Fibroblast of skin of right biceps (primary cell): ENCODE results near the gene COP1.
A peak's percentile ranks its signal among the peaks of the same experiment; 100 is the strongest.
"Not testable (repeated sequence)": the region's sequence is repeated elsewhere in the genome, so short reads cannot be mapped to it uniquely, and the experiment has no call there.

Source experiments
- DNase-seq: peaks from one replicate; pipeline ENCODE4 v3.0.0-alpha.2; 2013

Gene COP1

DNA sequence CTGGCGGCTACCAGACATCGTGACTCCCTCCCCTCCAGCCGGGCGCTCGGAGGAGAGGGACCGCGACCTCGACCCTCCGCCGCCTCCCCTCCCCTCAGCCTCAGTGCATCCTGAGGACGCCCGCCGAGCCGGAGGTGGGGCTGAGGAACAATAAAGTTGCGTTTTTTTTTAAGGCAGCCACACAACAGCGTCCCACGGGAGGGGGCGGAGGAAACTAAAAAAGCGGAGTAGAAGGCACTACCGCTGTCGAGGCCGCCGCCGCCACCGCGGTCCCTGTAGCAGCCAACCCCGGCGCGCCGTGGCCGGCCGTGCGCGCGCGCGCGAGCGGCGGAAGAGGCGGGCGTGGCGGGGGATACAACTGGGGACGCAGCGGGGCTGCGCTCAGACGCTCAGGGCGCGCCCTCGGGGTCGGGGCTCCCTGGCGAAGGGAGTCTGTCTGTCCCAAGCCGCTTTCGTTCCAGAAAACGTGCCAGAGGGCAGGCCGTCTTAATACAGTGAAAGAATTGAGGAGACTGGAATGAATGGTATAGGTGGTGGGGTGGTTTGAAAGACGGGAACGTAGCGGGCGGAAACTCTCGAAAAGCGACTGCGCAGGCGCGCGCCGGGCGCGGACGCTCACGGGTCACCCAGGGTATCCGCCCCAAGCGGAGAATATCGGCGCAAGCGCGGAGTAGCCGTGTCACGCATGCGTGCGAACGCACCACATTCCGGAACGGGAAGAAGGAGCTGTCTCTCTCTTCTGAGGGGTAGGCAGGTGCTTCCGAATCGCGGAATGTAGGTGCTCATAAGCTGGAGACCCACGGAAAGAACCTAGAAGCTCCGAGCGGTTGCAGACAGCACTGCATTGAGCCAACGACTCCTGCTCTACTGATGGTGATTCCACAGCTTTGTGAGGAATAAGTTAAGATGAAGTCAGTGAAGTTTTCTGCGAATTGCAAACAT lies at the start of gene COP1:
COP1 (minus strand) TSS at position 326 of the 942 bp plus-strand sequence; CDS start at position 18, 308 bp downstream.
- DNase-seq = peak; percentile 94

DNA sequence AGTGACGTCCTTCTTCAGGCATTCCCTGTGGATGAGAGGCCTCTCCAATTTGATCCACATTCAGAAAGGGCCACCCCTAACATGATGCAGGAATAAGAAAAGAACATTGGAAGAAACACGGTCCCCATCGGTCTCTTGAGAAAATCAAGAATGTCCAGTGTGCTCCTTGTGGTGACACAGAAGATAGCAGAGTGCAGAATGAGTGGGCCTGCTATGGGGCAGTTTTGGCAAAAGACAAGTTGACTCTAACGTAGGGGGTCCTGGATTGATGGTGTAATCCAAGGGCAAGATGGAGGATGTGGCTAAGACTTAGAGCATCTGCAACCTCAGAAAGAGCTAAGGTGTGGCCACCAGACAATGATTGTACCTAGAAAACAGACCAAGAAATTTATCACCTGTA lies 45.1 kb upstream of the COP1 start:
- no peak for DNase-seq

DNA sequence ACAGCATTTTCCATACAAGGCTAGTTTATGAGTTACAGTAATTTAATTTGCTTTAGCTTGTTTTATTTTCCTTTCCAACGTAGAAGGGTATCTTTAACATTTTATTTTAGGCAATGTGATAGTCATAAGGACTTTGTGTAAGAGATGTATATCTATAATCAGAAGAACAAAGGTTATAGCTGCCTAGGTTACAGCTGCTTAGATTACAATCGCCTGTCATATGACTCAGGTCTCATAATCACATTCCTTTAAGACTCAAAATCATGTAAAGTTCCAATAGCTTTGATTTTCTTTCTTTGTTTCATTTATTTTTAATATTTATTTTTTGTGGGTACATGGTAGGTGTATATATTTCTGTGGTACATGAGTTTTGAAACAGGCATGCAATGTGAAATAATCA lies 37.8 kb upstream of the COP1 start:
- no peak for DNase-seq

DNA sequence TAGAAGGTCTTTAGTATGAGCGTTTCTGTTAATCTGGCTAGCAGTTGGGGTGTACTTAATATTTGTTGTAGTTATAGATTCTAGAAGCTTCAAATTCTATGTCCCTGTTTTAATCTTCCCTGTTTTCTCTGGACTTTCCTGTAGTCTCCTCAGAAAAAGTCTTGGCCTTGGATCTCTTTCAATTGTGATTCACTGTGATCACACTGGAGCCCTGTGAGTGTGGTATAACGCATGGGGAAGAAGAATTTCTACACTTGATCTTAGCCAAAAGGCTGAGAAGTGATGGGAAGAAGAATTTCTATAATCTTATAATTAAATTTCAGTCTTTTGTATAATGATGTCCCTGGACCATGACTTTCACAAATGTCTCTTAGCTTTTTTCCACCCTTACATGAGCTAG lies 36.7 kb upstream of the COP1 start:
- DNase-seq = peak; percentile 49

DNA sequence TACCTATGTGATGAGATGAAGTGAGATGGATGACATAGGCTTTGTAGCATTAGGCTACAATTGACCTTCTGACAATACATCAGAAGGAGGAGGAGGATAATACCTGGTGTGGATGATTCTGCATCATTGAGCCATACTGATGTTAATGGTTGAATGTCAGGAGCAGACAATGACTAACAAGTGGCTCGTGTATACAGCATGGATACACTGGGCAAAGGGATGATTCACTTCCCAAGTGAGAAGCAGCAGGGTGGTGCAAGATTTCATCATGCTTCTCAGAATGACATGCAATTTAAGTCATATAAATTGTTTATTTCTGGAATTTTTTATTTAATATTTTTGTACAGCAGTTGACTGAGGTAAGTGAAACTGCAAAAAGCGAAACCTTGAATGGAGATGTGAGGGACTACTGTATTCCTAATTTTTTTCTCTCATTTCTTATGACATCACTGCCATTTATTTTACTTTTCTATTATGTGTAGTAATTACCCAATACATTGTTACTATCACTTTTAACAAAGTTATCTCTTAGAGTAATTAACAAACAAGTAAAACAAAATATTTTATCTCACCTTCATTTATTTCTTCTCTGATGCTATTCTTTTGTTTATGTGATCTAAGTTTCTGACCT lies 34.4 kb upstream of the COP1 start:
- DNase-seq = peak; percentile 90

DNA sequence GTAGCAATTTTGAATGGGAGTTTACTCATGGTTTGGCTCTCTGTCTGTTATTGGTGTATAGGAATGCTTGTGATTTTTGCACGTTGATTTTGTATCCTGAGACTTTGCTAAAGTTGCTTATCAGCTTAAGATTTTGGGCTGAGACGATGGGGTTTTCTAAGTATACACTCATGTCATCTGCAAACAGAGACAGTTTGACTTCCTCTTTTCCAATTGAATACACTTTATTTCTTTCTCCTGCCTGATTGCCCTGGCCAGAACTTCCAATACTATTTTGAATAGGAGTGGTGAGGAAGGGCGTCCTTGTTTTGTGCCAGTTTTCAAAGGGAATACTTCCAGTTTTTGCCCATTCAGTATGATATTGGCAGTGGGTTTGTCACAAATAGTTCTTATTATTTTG lies 26.6 kb upstream of the COP1 start:
- DNase-seq = not testable (repeated sequence)

DNA sequence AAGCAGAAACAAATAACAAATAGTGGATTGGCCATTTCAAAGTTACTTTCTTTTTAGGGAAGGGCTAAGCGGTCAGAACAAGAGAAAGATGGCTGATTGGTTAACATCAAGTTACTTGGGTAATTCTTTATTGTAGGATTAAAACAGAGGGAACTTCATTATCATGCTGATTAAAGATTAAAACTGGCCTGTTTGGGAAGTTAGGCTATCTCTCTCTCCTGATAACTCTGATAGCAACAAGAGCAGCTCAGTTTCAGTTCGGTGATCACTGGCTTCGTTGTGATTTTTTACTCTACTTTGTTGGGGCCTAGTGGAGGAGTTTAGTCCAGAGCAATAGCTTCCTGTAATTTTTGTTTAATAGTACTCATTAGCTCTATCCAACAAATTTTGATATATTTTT lies 20.5 kb upstream of the COP1 start:
- DNase-seq = no peak

DNA sequence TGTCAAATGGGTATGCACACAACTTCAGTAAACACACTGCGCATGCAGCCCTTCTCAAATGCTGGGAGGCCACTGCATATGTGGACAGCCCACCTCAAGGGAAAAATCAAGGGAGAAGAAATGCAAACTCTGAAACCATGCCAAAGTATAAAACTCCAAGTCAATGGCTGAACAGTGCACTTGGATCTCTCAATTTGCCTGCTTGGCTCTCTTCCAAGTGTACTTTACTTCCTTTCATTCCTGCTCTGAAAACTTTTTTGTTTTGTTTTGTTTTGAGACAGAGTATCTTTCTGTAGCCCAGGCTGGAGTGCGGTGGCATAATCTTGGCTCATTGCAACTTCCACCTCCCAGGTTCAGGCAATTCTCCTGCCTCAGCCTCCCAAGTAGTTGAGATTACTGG lies 18.8 kb upstream of the COP1 start:
- DNase-seq = no peak

DNA sequence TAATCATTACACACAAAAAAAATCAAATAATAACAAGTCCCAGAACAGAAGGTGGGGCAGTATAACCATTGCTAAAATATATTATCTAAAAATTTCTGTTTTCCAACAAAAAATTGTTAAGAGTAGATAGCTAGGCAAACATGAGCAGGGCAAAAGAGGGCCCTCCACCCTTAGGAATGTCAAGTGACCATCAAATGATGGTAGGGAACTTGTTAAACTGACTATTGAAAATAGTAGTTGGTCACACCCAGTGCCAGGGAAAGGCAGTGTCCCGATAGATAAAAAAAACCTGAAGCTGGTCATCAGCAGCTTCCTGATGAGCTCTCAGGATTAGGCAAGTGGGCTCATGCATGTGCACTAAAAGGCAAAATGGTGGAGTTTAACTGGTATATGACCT lies 18.4 kb upstream of the COP1 start:
- DNase-seq = no peak

DNA sequence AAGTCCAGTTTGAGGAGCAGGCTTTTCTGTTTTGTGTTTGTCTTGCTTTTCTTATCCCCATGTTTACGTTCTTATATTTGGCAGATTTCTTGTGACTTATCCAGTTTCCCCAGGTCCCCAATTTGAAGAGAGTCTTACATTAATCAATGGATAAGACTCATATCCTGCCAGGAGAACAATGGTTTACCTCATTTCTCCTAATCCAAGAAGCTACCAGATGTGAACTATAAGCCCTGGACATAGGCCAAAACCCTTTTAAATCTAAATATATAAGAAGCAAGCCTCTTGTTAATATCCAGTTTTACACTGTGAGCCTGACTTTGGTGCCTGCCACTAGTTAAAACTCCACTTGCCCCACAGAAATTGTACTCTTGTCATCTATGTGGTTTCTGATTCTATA lies 15.1 kb upstream of the COP1 start:
- DNase-seq = no peak

DNA sequence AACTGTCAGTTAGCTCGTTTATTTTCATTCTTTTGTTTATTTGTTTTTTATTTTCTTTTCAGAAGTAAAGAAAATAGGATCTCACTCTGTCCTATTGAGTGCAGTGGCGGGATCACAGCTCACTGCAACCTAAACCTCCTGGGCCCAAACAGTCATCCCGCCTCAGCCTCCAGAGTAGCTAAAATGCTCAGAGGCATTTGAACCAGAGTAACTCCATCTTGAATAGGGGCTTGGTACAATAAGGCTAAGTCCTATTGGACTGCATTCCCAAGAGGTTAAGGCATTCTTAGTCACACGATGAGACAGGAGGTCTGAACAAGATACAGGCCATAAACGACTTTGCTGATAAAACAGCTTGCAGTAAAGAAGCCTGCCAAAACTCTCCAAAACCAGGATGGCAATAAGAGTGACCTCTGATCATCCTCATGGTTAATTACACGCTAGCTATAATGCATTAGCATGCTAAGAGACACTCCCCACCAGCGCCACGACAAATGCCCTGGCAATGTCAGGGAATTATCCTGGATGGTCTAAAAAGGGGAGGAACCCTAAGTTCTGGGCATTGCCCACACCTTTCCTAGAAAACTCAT lies 13.1 kb upstream of the COP1 start:
- no peak for DNase-seq

DNA sequence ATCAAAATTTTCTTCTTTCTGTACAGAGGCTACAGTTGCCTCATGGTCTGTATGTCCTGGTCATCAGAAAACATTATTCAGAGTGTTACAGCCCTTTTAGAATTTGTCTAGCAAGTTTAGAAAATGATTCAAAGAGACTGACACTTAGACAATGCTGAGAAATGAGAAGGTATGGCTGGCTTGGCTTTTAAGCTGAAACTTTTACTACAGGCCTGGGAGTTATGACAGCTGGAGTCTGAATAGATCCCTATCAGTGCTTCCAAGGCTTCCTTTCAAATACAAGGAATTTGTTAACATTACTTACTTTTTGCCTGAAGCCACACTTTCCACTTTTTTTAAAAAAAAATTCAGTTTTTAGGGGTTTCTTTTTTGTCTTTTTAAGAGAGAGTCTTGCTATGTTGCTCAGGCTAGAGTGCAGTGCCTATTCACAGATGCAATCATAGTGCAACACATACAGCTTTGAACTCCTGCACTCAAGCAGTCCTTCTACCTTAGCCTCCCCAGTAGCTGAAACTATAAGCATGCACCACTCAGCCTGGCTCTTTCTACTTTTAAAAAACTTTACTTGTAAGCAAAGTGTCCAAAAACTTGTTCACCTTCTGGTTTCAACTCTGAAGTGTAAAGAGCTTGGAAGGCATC lies 10.5 kb upstream of the COP1 start:
- no peak for DNase-seq

DNA sequence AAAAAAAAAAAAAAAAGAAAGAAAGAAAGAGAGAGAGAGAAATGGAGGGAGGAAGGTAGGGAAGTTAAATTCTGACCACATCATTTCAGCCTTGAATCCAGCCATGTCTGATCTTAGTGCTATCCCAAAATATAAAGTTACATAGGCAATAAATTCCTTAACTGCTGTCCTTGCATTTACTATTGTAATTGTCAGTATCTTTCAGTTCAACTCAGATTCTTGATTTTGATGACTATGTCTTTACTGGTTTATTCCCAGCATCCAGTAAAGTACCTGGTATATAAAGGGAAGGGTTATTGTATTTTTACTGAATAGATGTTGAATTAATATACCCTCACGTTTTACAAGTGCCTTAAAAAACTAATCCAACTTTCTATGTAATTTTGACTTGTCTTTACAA lies 8.9 kb upstream of the COP1 start:
- no peak for DNase-seq

DNA sequence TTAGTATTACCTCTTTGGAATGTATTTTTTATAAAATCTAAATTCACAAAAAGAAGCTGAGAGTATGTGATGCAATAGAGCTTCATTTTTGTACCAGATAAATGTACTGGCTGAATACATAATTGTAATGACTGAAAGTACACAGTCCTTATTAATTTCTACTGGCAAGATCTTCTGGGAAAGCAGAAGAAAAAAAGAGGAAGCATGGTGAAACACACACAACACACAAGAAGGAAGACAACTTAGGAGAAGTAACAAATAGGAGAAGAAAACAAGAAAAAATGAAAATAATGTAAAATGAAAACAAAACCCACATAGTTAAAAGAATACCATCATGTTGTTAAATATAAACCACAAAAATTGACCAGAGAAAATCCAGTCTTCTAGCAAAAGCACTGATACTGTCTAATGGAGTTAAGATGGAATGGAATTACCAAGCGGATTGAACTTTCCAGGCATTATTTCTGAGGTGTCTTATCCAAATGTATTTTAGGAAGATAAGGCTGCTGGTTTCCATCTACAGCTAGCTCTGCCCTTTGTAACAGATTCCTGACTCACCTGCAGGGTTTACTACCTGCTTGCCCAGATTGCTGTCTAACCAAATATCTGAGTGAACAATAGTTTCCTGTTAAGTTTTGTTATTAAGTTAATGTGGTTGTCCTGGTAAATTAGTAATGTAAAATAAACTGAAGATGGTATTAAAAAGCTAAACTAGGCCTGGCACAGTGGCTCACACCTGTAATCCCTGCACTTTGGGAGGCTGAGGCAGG lies 4.5 kb upstream of the COP1 start:
- DNase-seq = no peak

DNA sequence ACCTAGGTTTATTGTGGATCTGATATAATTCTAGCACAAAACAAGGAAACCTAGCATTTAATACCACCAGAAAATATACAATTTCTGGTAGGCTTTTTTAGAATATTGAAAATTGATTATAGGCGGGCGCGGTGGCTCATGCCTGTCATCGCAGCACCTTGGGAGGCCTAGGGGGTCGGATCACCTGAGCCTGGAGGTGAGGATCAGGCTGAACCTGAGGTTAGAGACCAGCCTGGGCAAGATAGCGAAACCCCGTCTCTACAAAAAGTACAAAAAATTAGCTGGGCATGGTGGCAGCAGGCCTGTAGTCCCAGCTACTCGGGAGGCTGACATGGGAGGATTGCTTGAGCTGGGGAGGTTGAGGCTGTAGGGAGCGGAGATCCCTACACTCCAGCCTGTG lies 948 bp upstream of the COP1 start:
- DNase-seq = no peak

DNA sequence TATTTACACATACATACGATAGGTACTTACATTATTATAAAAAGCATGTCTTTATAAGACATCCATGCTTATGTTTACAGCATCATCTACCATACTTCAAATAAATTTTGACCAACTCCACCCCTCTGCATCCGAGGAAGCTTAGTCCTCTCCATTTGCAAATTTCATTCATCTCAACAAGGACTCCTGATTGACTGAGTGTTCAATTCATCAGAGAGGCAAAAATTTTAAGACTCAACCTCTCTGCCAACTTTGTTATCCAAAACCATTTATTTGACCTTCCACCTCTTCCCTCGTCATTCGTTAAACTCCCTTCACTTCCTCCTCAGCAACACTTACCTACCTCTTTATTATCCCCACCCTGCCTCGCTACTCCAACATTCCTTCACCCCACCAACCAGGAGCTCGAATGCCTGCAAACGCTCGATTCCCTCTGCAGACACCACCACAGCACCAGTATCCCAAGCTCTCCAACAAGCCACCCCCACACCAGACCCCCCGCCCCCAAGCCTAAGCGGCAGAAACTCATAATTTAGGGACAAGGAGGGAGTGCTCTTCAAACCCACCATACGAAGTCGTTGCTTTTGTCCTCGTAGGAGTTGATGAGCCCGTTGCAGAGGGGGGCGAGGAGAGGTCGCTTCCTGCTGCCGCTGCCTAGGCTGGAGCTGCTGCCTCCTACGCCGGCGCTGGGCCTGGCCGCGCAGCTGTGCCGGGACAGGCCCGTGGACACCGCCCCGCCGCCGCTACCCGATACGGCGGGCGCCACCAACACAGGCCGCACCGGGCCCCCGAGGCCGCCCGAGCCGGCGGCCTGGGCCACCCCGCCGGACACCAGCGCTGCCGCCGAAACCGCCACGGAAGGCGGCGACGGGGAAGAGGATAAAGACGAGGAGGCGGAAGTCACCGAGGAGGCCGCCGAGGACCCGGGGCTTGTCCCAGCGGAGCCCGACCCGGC lies 803 bp downstream of the COP1 start:
- peak; percentile 49 for DNase-seq

DNA sequence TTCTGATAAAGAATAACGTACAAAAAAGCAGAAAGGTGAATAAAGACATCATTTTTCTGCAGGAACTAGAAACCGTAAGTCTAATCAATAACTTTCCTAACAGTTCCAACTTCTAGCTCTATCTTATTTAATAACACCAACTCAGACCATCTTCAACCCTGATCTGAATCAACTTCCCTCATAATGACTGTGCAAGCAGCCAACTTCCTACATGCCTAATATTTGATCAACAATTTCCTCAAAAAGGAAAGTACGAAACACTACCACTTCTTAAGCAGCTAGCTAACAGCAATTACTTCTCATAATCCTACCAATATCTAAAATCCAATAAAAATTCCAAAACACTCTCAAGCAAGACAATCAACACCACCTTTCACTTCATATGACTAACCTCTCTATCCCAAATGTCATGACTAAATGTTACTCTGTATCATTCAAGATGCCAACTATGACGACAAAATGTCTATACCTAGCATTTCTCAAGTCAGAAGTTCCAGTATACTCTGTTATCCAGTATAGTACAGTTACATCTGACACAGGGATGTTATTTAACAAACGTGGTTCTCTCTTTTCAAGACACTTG lies 1.7 kb downstream of the COP1 start:
- DNase-seq = peak; percentile 14

DNA sequence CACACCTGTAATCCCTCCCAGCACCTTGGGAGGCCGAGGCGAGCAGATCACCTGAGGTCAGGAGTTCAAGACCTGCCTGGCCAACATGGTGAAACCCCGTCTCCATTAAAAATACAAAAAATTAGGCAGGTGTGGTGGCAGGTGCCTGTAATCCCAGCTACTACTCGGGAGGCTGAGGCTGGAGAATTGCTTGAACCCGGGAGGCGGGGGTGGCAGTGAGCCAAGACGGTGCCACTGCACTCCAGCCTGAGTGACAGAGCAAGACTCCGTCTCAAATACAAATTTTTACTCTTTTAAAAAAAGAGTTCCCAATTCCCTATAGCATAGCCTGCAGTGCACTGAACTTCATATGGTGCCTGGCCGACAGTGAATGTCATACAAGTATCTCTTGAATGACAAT lies 2.4 kb downstream of the COP1 start:
- not testable (repeated sequence) for DNase-seq

DNA sequence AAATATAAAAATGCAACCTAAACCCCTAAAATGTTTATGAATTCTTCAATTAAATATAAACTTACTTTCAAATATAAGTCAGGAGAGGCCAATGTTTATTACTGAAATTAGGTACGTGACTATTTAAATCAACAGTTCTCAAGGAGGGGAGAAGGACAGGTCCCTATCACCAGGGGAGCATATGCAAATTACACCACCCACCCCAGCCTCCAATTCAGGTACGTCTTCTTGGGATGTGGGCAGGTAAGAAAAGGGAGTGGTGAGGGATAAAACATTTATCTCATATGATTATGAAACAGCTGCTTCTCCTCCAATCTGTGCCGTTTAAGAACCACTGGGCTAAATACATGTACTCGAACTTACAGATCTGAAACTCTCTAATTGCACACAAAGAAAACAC lies 3.4 kb downstream of the COP1 start:
- no peak for DNase-seq

DNA sequence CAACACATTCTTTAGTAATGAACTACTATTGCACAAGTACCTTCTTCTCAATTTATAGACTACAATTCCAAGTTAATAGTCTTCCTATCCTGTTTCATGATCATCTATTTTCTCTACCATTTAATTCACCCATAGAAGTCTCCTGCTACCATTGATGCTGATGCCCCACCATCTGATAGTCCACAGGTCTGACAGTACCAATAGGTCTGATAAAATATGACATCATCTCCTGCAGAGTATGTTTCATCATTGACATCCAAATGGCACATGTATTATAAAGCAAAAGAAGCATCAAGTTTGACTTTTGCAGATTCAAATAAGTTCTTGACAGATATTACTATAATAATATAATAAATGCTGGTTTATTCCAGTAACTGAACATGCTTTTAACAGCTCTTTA lies 5.5 kb downstream of the COP1 start:
- DNase-seq = no peak

DNA sequence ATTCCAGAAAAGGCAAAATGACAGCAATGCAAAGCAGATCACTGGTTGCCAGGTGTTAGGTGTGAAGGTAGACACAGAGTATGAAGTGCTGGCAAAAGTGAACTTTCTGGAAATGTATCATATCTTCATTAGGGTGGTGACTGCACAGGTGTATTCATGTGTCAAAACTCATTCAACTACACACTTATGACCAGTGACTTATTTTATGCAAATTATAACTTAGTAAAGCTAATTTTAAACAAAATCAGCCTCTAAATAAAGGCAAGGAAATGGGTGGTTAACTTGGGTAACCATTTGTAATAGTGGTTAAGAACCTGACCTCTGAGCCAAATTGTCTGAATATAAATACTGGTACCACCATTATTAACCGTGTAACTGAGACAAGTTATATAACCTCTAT lies 7.4 kb downstream of the COP1 start:
- no peak for DNase-seq
